ENCODE data around the gene ZMAT5.

- TF ChIP-seq ZFP3 (CRISPR knock-in tag; IDR thresholded peaks at IDR 0.05) (no peak), TOX (CRISPR knock-in tag; IDR thresholded peaks at IDR 0.05; ENCODE audit: borderline replicate concordance) (no peak), PATZ1 (CRISPR knock-in tag; IDR thresholded peaks at IDR 0.05; ENCODE audit: borderline replicate concordance) (no peak), POU6F1 (CRISPR knock-in tag; IDR thresholded peaks at IDR 0.05; ENCODE audit: borderline replicate concordance, low read depth) (no peak), ZFP30 (CRISPR knock-in tag; IDR thresholded peaks at IDR 0.05) (no peak), CSDC2 (CRISPR knock-in tag; IDR thresholded peaks at IDR 0.05) (no peak), TSHZ2 (CRISPR knock-in tag; IDR thresholded peaks at IDR 0.05) (no peak)
Measured at GRCh38 chr22:29692327-29692640, 74.5 kb downstream of the ZMAT5 start.

All from SK-N-SH treated with all-trans-retinoic acid at 6 μM for 48 hours (cell line).